HG03097 (cell line): Measurements from ENCODE around the gene PROX1.
"Not testable (repeated sequence)": the region's sequence is repeated elsewhere in the genome, so short reads cannot be mapped to it uniquely, and the experiment has no call there.

Experiments
- ATAC-seq: cut with Tn5 transposase; IDR thresholded peaks from one replicate; pipeline ENCODE4 v1.9.1; 2021; ENCODE audit not compliant: unreplicated experiment, low FRiP score

Gene PROX1

GRCh38 chr1:214066936-214067335, 79.2 kb downstream of the PROX1 start:
- ATAC-seq = no peak

- ATAC-seq = no peak
These were observed 79.6 kb downstream of the PROX1 start for GRCh38 chr1:214067397-214067796.

- ATAC-seq = no peak
These were observed 80.3 kb downstream of the PROX1 start for GRCh38 chr1:214067853-214068703.

GRCh38 chr1:214068979-214069378, 81.2 kb downstream of the PROX1 start:
- no peak for ATAC-seq

GRCh38 chr1:214071469-214071868, 83.7 kb downstream of the PROX1 start:
- ATAC-seq = no peak

GRCh38 chr1:214072426-214073157, 84.8 kb downstream of the PROX1 start:
- ATAC-seq = no peak

GRCh38 chr1:214074477-214074876, 86.7 kb downstream of the PROX1 start:
- no peak for ATAC-seq

GRCh38 chr1:214075305-214075998, 87.7 kb downstream of the PROX1 start:
- no peak for ATAC-seq

- no peak for ATAC-seq
These were observed 88.4 kb downstream of the PROX1 start for GRCh38 chr1:214075999-214076707.

- ATAC-seq = no peak
These were observed 88.9 kb downstream of the PROX1 start for GRCh38 chr1:214076708-214077065.

- ATAC-seq = no peak
These were observed 91.2 kb downstream of the PROX1 start for GRCh38 chr1:214078950-214079349.

GRCh38 chr1:214085325-214085724, 97.6 kb downstream of the PROX1 start:
- no peak for ATAC-seq

GRCh38 chr1:214086945-214087344, 99.2 kb downstream of the PROX1 start:
- no peak for ATAC-seq

GRCh38 chr1:214089003-214089402, 101.2 kb downstream of the PROX1 start:
- ATAC-seq = not testable (repeated sequence)
